CD14-positive monocyte (primary cell): ENCODE results near the gene DSCAML1. TPM values are rescaled to one million over a fixed set of nuclear protein-coding genes. Genes with fewer than 3 reads are reported as not detected.

ENCODE experiments used
- DNase-seq, 3 donors: peaks; one replicate each; pipeline ENCODE4 v3.0.0-alpha.2; 2011 to 2022
- H2AFZ ChIP-seq: 2 replicates; pipeline ENCODE4 v1.6.0; 2012; ENCODE audit warnings: mild to moderate bottlenecking, low read depth, low read length, inconsistent platforms; ENCODE audit not compliant: insufficient read depth, poor library complexity, severe bottlenecking
- H3K27ac ChIP-seq, 2 donors: 1 replicate in 1 of 2; 2 replicates in 1 of 2; pipeline ENCODE4 v1.5.1; 2012 to 2013; ENCODE audit warnings: low read length in 2 of 2, control low read depth in 1 of 2, inconsistent platforms in 1 of 2, low read depth in 1 of 2, mild to moderate bottlenecking in 1 of 2
- H3K27me3 ChIP-seq, 2 donors: one replicate each; pipeline versions ENCODE4 v1.6.0 to v1.6.1; 2011 to 2013; ENCODE audit warnings: low read length in 2 of 2; ENCODE audit not compliant: control insufficient read depth in 2 of 2, insufficient read depth in 2 of 2
- H3K36me3 ChIP-seq, 2 donors: replicated peaks in 1 of 2; 1 replicate in 1 of 2; 2 replicates in 1 of 2; pipeline versions ENCODE4 v1.5.1 to v1.6.1; 2012 to 2013; ENCODE audit warnings: low read length in 2 of 2, control low read depth in 1 of 2, inconsistent platforms in 1 of 2, mild to moderate bottlenecking in 1 of 2; ENCODE audit not compliant: insufficient read depth in 2 of 2, control insufficient read depth in 1 of 2
- H3K4me1 ChIP-seq, 2 donors: 1 replicate in 1 of 2; 2 replicates in 1 of 2; pipeline versions ENCODE4 v1.5.1 to v1.6.1; 2012 to 2013; ENCODE audit warnings: low read length in 2 of 2, control low read depth in 1 of 2, inconsistent platforms in 1 of 2, mild to moderate bottlenecking in 1 of 2, moderate library complexity in 1 of 2; ENCODE audit not compliant: insufficient read depth in 2 of 2, control insufficient read depth in 1 of 2
- H3K4me2 ChIP-seq: replicated peaks from 2 replicates; pipeline ENCODE3; 2012; ENCODE audit warnings: low read length, moderate library complexity, mild to moderate bottlenecking; ENCODE audit not compliant: poor library complexity, severe bottlenecking; ENCODE audit errors: extremely low read depth
- H3K4me3 ChIP-seq, 3 experiments: fragments of 200-600 bp in 1 of 3; sonication (generic) in 1 of 3; replicated peaks in 1 of 3; 1 replicate in 2 of 3; 2 replicates in 1 of 3; pipeline ENCODE4 v1.5.1; 2011 to 2013; ENCODE audit warnings: low read length in 3 of 3, mild to moderate bottlenecking in 3 of 3, control low read depth in 2 of 3, low read depth in 2 of 3, inconsistent platforms in 1 of 3, moderate library complexity in 1 of 3
- H3K79me2 ChIP-seq: 2 replicates; pipeline ENCODE4 v1.6.0; 2012; ENCODE audit warnings: mild to moderate bottlenecking, control low read depth, inconsistent platforms, low read length, moderate library complexity; ENCODE audit not compliant: insufficient read depth
- H3K9ac ChIP-seq: 2 replicates; pipeline ENCODE4 v1.6.0; 2017; ENCODE audit warnings: low read length, mild to moderate bottlenecking; ENCODE audit not compliant: insufficient read depth, poor library complexity, severe bottlenecking
- H3K9me3 ChIP-seq, 2 donors: replicated peaks in 1 of 2; 1 replicate in 1 of 2; 2 replicates in 1 of 2; pipeline versions ENCODE4 v1.5.1 to v1.6.1; 2012 to 2013; ENCODE audit warnings: low read length in 2 of 2, control low read depth in 1 of 2; ENCODE audit not compliant: control insufficient read depth in 1 of 2, insufficient read depth in 1 of 2
- H4K20me1 ChIP-seq: 2 replicates; pipeline ENCODE4 v1.6.0; 2012; ENCODE audit warnings: mild to moderate bottlenecking, low read length, control low read depth, moderate library complexity; ENCODE audit not compliant: insufficient read depth
- H3K27ac Mint-ChIP-seq, 7 donors: one replicate each; pipeline ENCODE4 v1.8.0; 2020; ENCODE audit warnings: mild to moderate bottlenecking in 7 of 7, mixed read lengths in 7 of 7, moderate library complexity in 6 of 7, inconsistent platforms in 2 of 7
- H3K27me3 Mint-ChIP-seq, 3 donors: one replicate each; pipeline ENCODE4 v1.8.0; 2021 to 2022; ENCODE audit warnings: low read depth in 3 of 3, mild to moderate bottlenecking in 3 of 3, mixed read lengths in 3 of 3, moderate library complexity in 3 of 3, inconsistent platforms in 1 of 3
- H3K36me3 Mint-ChIP-seq, 2 donors: one replicate each; pipeline ENCODE4 v1.8.0; 2020; ENCODE audit warnings: mixed read lengths in 2 of 2, inconsistent platforms in 1 of 2, mild to moderate bottlenecking in 1 of 2
- H3K4me1 Mint-ChIP-seq: one replicate; pipeline ENCODE4 v1.8.0; 2020; ENCODE audit warnings: mild to moderate bottlenecking, mixed read lengths
- H3K4me3 Mint-ChIP-seq, 2 donors: one replicate each; pipeline ENCODE4 v1.8.0; 2020; ENCODE audit warnings: mild to moderate bottlenecking in 2 of 2, mixed read lengths in 2 of 2, moderate library complexity in 1 of 2
- H3K9me3 Mint-ChIP-seq, 7 donors: one replicate each; pipeline ENCODE4 v1.8.0; 2020 to 2022; ENCODE audit warnings: mixed read lengths in 7 of 7, mild to moderate bottlenecking in 6 of 7, moderate library complexity in 6 of 7, inconsistent platforms in 2 of 7
- WGBS: methylation state at CpG from one replicate; pipeline ENCODE4 v1.1.5; 2013; ENCODE audit warnings: missing lambda C conversion rate; ENCODE audit not compliant: insufficient coverage; 5-methylcytosine and 5-hydroxymethylcytosine counted together
- intact Hi-C, 2 donors: fragments of 100-400 bp; cut with micrococcal nuclease; formaldehyde crosslinking; loops; one replicate each; pipeline versions ENCODE4 v1.15.0 to v1.15.1; 2023
- polyA plus RNA-seq, 3 donors: library from polyadenylated mRNA; depleted of rRNA in 1 of 3; unstranded in 2 of 3; stranded (reverse) in 1 of 3; fragments of 300-500 nt in 2 of 3; fragments of >200 nt in 1 of 3; fragmentation: Illumina TruSeq in 2 of 3; gene quantifications; 1 replicate in 2 of 3; 2 replicates in 1 of 3; pipeline ENCODE4 v1.2.3, GENCODE V29; 2012 to 2021
- TF ChIP-seq, protein P1 (sequence below): fragments of 200-600 bp; IDR thresholded peaks from one replicate; pipeline ENCODE4 v1.8.0; 2022; ENCODE audit warnings: antibody characterized with exemption, mild to moderate bottlenecking

The DSCAML1 gene
- polyA plus RNA-seq, 3 donors = not detected

DNA sequence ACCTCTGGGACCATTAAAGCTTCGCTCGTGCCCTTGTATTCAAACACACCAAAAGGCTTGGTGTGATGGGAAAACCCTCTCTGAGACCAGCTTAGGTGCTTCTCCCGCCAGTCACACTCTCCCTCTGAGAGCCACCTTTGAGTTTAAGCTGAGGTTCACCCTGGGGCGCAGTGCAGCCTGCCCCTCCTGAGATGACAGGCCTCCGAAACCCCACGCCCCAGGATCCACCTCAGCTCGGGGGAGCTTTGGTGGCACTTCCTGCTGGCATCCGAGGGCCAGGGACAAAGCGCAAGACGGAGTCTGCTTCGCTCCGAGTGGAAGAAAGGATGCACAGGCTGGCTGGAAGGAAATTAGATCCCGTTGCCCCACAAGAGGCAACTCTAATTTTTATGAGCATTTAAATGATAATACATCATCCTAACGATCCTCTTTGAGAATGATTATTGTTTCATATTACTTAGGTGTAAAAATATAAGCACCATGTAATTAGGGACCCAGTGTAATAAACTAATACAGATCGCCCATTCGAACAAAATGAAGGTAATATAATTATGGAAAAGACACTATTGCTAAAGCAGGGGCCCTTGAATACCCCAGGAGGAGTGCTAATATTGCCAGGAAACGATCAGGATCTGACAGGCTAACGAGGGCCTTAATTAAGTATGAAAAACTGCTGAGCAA, 334.7 kb downstream of the DSCAML1 start:
- H3K36me3 ChIP-seq = no peaks in the 10 kb centered on the region

DNA sequence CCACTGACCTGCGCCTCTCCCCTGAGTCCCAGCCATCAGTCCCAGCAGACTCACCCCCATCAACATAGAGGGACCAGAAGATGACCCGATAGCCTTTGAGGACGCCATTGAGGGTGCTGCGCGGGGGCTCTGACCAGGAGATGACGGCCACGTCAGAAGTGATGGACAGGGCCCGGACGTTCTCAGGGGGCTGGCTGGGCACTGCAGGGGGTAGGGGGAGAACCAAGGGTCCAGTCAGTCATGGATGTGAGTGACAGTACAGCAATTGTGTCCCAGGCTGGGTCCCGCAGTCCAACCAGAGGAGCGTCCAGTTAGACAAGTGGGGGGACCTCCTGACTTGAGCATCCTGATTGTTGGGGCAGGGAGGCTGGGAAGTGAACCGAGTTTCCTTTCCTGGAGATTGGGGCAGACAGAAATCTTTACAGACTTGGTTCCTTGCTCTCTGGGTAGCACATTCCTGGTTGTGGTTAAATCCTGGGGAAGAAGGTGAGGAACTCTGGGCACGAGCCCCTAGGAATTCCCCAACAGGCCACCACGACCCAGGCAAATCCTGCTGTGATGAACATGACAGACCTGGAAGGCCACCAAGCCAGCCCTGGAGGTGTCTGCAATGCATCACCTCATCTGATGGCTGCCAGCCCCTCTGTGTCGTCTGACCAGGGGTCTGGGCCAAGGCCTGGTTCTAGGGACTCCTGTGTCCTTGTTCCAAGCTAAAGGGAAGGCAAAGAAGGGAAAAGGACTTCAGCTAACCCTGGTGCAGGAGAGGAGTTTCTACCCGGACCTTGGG, 335.4 kb downstream of the DSCAML1 start:
- H3K36me3 Mint-ChIP-seq = no peaks in the 10 kb centered on the region

More for the DNA sequence above, 334.7 kb downstream of the DSCAML1 start:
- WGBS = 96% methylated on average over 4 of the region's 18 CpGs
- no peak overlapping the region for H3K4me3 ChIP-seq
- H3K4me3 Mint-ChIP-seq = no peak overlapping the region
- no peak for DNase-seq
- H3K9ac ChIP-seq = no peak overlapping the region
- H3K4me1 ChIP-seq = peaks cover 9 to 10% of the 10 kb centered on the region in 2 donors
- peaks cover 3 to 11% (median 7%) of the 10 kb centered on the region in 3 donors for H3K27me3 Mint-ChIP-seq
- no peaks in the 10 kb centered on the region for H4K20me1 ChIP-seq
- H3K9me3 Mint-ChIP-seq = no peaks in the 10 kb centered on the region
- no peak overlapping the region for H3K27ac Mint-ChIP-seq
- H3K79me2 ChIP-seq = no peaks in the 10 kb centered on the region
- H3K27me3 ChIP-seq = no peaks in the 10 kb centered on the region
- no peak overlapping the region for H2AFZ ChIP-seq
- H3K4me1 Mint-ChIP-seq = peaks cover 10% of the 10 kb centered on the region
- TF ChIP-seq, protein P1, sequence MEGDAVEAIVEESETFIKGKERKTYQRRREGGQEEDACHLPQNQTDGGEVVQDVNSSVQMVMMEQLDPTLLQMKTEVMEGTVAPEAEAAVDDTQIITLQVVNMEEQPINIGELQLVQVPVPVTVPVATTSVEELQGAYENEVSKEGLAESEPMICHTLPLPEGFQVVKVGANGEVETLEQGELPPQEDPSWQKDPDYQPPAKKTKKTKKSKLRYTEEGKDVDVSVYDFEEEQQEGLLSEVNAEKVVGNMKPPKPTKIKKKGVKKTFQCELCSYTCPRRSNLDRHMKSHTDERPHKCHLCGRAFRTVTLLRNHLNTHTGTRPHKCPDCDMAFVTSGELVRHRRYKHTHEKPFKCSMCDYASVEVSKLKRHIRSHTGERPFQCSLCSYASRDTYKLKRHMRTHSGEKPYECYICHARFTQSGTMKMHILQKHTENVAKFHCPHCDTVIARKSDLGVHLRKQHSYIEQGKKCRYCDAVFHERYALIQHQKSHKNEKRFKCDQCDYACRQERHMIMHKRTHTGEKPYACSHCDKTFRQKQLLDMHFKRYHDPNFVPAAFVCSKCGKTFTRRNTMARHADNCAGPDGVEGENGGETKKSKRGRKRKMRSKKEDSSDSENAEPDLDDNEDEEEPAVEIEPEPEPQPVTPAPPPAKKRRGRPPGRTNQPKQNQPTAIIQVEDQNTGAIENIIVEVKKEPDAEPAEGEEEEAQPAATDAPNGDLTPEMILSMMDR = no peak
- intact Hi-C loops = no loop called here
- no peaks in the 10 kb centered on the region for H3K9me3 ChIP-seq
- H3K4me2 ChIP-seq = no peak overlapping the region
- H3K27ac ChIP-seq = no peak overlapping the region
- H3K36me3 Mint-ChIP-seq = no peaks in the 10 kb centered on the region

More for the DNA sequence above, 335.4 kb downstream of the DSCAML1 start:
- Mint-ChIP-seq H3K4me3 (no peak overlapping the region), H3K9me3 (no peaks in the 10 kb centered on the region), H3K4me1 (peaks cover 10% of the 10 kb centered on the region), H3K27me3 (peaks cover 1 to 11% (median 7%) of the 10 kb centered on the region in 3 donors), H3K27ac (peak overlapping the region in 1 of 7 donors; percentile 10)
- Histone ChIP-seq H3K4me2 (no peak overlapping the region), H3K9ac (no peak overlapping the region), H4K20me1 (no peaks in the 10 kb centered on the region), H3K79me2 (no peaks in the 10 kb centered on the region), H3K4me1 (peaks cover 9 to 10% of the 10 kb centered on the region in 2 donors), H2AFZ (no peak overlapping the region), H3K27ac (no peak overlapping the region), H3K9me3 (no peaks in the 10 kb centered on the region), H3K36me3 (no peaks in the 10 kb centered on the region), H3K27me3 (no peaks in the 10 kb centered on the region), H3K4me3 (no peak overlapping the region)
- 95% methylated on average over 14 of the region's 16 CpGs for WGBS
- intact Hi-C loops = no loop called here
- no peak for DNase-seq
- TF ChIP-seq, protein P1 = no peak
